Stimulated activated CD4-positive, alpha-beta T cell treated with anti-CD3 and anti-CD28 coated beads, TNF-alpha, amount 100 ng/mL, for 48 hours (primary cell): ENCODE results near the gene KYAT1.
"Not testable (repeated sequence)": the region's sequence is repeated elsewhere in the genome, so short reads cannot be mapped to it uniquely, and the experiment has no call there.

ENCODE experiments used
- DNase-seq, 3 donors: peaks; one replicate each; pipeline ENCODE4 v3.0.0-alpha.2; 2020; ENCODE audit warnings: low read depth in 3 of 3

Gene KYAT1

GRCh38 chr9:128885376-128885775, 3.6 kb upstream of the KYAT1 start:
- no peak for DNase-seq

GRCh38 chr9:128884164-128884563, 2.4 kb upstream of the KYAT1 start:
- no peak for DNase-seq

GRCh38 chr9:128882677-128883603, 1.2 kb upstream of the KYAT1 start:
- DNase-seq = no peak

- DNase-seq = no peak
Observed at GRCh38 chr9:128877852-128878251, 3.9 kb downstream of the KYAT1 start.

- DNase-seq = not testable (repeated sequence)
Observed at GRCh38 chr9:128870941-128871265, 10.8 kb downstream of the KYAT1 start.

- no peak for DNase-seq
Observed at GRCh38 chr9:128870128-128870940, 11.4 kb downstream of the KYAT1 start.

- DNase-seq = peak; percentile 73 to 83 (median 78)
Observed at GRCh38 chr9:128863647-128864046, 18.1 kb downstream of the KYAT1 start.

- no peak for DNase-seq
Observed at GRCh38 chr9:128862401-128862851, 19.3 kb downstream of the KYAT1 start.

- DNase-seq = no peak
Observed at GRCh38 chr9:128861501-128861900, 20.2 kb downstream of the KYAT1 start.

- DNase-seq = no peak
Observed at GRCh38 chr9:128860937-128861336, 20.8 kb downstream of the KYAT1 start.

GRCh38 chr9:128858476-128858875, 23.3 kb downstream of the KYAT1 start:
- DNase-seq = not testable (repeated sequence)

- not testable (repeated sequence) for DNase-seq
Observed at GRCh38 chr9:128854454-128854853, 27.3 kb downstream of the KYAT1 start.

GRCh38 chr9:128852646-128853045, 29.1 kb downstream of the KYAT1 start:
- DNase-seq = not testable (repeated sequence)

GRCh38 chr9:128851779-128852600, 29.8 kb downstream of the KYAT1 start:
- not testable (repeated sequence) for DNase-seq

GRCh38 chr9:128851024-128851423, 30.7 kb downstream of the KYAT1 start:
- DNase-seq = not testable (repeated sequence)

GRCh38 chr9:128847803-128848202, 33.9 kb downstream of the KYAT1 start:
- no peak for DNase-seq

- no peak for DNase-seq
Observed at GRCh38 chr9:128846680-128847030, 35.1 kb downstream of the KYAT1 start.

- no peak for DNase-seq
Observed at GRCh38 chr9:128845186-128845931, 36.4 kb downstream of the KYAT1 start.

- not testable (repeated sequence) for DNase-seq
Observed at GRCh38 chr9:128843171-128843570, 38.6 kb downstream of the KYAT1 start.

- no peak for DNase-seq
Observed at GRCh38 chr9:128841694-128842492, 39.9 kb downstream of the KYAT1 start.
